GM18951 (cell line): Measurements from ENCODE around the gene C22orf39.

Experiments used
- POLR2A ChIP-seq: IDR thresholded peaks from 4 replicates; pipeline ENCODE4 v1.6.1; 2011; ENCODE audit warnings: mild to moderate bottlenecking; ENCODE audit not compliant: insufficient read length, insufficient read depth; ENCODE audit errors: extremely low read depth
- in situ Hi-C: fragments of 300-500 bp; cut with MboI; formaldehyde crosslinking; loops from one replicate; pipeline ENCODE4 v1.12.0; 2022; ENCODE audit warnings: low sequenced_read_pairs, mixed read lengths, inconsistent platforms; ENCODE audit not compliant: unreplicated experiment

The C22orf39 gene

DNA sequence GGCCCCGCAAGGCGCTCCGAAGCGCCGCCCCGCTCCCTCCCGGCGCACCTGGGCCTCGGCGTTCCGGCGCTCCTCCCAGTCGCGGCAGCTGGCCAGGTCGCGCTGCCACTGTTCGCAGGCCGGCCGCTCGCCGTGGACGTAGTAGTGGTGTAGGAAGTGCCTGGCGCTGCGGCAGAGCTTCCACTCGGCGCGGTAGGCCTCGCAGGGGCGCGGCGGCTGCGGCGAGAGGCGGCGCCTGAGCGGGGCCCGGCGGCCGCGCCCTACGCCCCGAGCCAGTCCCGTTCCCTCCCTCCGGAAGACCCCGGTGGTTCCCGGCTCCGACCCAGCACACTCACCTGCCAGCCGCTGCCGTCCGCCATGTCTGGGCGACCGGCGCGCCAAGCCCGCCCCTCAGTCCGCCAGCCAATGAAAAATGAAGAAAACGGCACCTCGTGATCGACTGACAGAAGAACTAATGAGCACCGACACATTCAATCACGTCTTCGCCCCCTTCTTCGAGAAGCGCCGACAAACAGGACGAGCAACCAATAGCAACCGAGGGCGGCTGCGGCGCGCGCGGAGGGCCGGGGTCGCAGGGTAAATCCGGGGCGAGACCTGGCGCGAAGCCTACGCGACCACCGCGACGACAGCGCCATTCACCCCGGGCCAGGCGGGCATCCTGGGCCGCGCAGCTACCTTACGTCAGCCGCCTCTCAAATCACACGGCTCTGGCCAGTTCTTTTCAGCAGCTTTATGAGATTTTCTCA is at the start of gene C22orf39:
C22orf39 (minus strand) TSS at position 382 of the 746 bp plus-strand sequence; CDS start at position 359, 23 bp downstream.
- in situ Hi-C loops, result no loop called here
- peak; percentile 90 for TF ChIP-seq POLR2A

- in situ Hi-C loops, result no loop called here
These were observed 49.7 kb upstream of the C22orf39 start for GRCh38 chr22:19497245-19497644.

GRCh38 chr22:19496324-19496630 is 48.8 kb upstream of the C22orf39 start:
- in situ Hi-C loops, result no loop called here

More at GRCh38 chr22:19497245-19497644, 49.7 kb upstream of the C22orf39 start:
- no peak for TF ChIP-seq POLR2A

GRCh38 chr22:19495562-19496323 is 48.2 kb upstream of the C22orf39 start:
- in situ Hi-C loops, result no loop called here
- no peak for TF ChIP-seq POLR2A

More at GRCh38 chr22:19496324-19496630, 48.8 kb upstream of the C22orf39 start:
- no peak for TF ChIP-seq POLR2A

DNA sequence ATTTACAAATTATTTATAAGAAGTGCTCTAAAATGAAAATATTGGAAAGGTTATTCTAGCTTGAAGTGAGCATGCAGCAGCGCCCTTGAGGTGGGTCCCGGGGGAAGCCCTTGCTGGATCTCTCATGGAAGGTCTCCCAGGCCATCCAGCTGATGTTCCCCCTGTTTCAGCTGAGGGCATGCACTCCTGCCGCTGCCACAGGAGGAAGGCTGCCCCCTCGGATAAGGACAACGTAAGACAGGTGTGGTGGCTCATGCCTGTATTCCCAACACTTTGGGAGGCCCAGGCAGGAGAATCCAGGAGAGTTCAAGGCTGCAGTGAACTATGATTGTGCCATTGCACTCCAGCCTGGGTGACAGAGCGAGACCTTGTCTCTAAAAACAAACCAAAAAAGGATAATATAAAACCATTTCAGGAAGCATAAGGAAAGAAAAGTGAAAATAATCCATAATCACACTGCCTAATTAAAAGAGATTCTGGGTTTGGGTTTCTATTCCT is 47.2 kb upstream of the C22orf39 start:
- TF ChIP-seq POLR2A, result no peak
- in situ Hi-C loops, result no loop called here

DNA sequence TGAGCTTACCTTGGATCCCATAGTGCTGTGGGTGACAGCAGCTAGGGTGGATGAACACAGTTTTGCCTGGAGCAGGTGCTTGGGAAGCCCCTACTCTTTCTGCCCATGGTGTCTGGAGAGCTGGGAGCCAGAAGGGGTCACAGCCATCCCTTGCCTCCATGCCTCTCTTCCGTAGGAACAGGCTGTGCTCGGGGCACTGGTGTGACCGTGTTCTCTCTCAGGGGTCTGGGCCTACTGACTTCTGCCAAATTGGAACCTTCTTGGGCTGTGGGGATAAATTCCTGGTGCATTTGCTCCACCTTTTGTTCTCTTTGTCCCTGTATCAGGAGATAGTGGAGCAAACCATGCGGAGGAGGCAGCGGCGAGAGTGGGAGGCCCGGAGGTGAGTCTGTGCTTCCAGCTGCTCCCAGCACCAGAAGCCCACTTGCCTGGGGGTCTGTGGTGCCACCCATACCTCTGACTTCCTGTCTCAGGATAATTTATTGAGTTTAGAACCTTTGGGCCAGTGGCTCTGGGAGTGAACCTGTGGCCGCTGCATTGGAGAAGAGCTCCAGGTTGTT is 46.6 kb upstream of the C22orf39 start:
- in situ Hi-C loops, result no loop called here
- TF ChIP-seq POLR2A, result no peak

DNA sequence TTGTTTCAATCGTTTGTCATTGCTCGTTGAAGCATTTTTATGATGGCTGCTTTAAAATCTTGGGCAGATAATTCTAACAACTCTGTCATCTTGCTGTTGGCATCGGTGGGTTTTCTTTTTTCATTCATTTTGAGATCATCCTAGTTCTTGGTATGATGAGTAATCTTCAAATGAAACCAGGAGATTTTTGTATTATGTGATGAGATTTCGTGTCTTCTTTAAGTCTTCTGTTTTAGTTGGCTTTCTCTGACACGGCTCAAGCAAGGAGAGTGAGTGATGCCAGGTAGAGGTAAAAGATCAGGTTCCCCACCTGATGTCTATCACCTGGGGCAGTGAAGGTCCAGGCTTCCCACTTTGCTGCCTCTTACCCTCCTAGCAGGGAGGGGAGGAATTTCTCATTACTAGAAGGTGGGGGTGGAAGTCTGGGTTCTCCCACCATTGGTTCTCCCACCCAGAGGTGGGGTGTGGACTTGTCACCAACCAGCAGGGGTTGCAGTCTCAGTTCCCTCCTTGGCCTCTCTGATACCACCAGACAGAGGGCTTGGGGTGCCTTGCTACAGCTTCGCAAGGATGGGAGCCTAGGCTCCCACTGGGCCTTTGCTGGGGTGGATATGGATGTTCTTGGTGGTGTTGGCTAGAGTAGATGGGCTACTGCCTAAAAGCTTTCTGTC is 45.1 kb upstream of the C22orf39 start:
- TF ChIP-seq POLR2A, result no peak
- in situ Hi-C loops, result no loop called here

DNA sequence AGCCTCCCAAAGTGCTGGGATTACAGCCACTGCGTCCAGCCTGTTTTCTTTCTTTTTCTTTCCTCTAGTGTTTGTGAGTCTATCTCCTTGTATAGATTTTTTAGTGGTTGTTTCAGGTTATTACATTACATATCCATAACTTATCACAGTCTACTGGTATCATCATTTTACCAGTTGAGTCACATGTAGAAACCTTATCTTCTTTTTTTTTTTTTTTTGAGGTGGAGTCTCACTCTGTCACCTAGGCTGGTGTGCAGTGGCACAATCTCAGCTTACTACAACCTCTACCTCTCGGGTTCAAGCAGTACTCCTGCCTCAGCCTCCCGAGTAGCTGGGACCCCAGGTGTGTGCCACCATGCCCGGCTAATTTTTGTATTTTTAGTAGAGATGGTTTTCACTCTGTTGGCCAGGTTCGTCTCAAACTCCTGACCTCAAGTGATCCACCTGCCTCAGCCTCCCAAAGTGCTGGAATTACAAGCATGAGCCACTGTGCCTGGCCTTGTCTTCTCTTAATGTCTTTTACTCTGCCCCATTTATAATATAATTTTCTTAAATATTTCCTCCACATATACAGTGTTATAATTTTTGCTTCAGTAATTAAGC is 43.2 kb upstream of the C22orf39 start:
- no peak for TF ChIP-seq POLR2A
- in situ Hi-C loops, result no loop called here

GRCh38 chr22:19488884-19489843 is 41.7 kb upstream of the C22orf39 start:
- TF ChIP-seq POLR2A, result no peak
- in situ Hi-C loops, result no loop called here

- TF ChIP-seq POLR2A, result no peak
- in situ Hi-C loops, result no loop called here
These were observed 40.8 kb upstream of the C22orf39 start for GRCh38 chr22:19488285-19488684.

- TF ChIP-seq POLR2A, result no peak
- in situ Hi-C loops, result no loop called here
These were observed 36.2 kb upstream of the C22orf39 start for GRCh38 chr22:19483481-19484244.

GRCh38 chr22:19482297-19482696 is 34.8 kb upstream of the C22orf39 start:
- no peak for TF ChIP-seq POLR2A
- in situ Hi-C loops, result no loop called here
